GM20431 (cell line): ENCODE data around the gene TBCD.

Experiments used
- in situ Hi-C: fragments of 300-500 bp; cut with MseI, MboI; formaldehyde crosslinking; loops from one replicate; pipeline ENCODE4 v1.15.0; 2020; ENCODE audit warnings: low sequenced_read_pairs; ENCODE audit not compliant: unreplicated experiment

Gene TBCD

DNA sequence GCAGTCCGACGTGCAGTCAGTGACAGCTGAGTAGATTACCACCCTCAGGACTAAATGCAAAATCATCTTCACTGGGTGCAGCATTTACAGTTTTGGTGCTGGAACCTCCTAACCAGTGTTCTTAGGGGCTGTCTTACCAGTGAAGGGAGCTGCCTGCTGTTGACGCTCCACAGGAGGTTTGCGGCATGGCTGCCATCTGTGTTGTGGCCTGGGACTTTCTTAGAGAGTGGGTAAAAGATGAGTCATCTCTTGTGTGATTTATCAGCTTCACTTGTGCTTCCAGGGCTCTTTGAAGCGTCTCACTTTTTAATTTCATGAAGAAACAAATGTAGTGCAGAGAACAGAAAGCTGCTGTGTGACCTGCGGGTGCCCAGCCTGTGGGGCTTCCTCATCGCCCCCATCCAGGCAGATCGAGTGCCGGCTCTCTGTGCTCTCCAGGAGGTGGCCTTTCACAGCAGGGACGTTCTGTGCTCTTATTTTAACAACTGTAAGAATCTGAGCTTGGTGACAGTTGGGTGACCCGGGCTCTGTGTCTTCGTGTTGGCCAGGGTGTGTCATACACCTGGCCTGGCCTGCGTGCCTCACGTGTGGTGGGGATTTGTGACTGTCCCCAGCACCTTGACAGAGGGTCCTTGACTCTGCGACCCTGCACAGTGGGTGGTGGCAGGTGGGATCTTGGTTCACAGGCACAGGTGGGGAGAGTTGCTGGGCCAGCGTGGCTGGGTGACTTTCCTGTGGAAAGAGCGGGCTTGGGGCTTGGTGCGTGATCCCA lies 112.3 kb downstream of the TBCD start:
- in situ Hi-C loops: no loop called here

DNA sequence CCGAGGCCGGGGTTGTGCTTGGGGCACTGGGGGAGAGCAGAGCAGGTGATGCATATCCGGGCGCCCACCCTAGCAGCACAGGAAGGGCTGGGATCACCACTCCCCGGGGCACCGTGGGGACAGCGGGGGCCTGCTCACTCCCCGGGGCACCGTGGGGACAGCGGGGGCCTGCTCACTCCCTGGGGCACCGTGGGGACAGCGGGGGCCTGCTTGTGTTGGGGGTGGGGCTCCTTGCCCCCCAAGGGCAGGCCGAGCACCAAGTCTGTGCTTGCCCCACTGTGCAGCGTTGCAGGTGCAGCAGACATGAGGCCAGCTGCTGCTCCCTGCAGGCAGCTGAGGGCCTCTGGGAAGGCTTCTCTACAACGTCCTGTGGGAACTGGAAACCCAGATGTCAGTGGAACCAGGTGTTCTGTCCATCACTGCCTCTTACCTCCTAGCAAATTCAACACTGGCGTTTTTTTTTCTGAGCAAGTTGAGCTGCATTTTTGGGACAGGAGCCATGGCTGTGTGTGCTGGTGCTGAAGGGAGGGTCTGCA lies 112.9 kb downstream of the TBCD start:
- in situ Hi-C loops: no loop called here

DNA sequence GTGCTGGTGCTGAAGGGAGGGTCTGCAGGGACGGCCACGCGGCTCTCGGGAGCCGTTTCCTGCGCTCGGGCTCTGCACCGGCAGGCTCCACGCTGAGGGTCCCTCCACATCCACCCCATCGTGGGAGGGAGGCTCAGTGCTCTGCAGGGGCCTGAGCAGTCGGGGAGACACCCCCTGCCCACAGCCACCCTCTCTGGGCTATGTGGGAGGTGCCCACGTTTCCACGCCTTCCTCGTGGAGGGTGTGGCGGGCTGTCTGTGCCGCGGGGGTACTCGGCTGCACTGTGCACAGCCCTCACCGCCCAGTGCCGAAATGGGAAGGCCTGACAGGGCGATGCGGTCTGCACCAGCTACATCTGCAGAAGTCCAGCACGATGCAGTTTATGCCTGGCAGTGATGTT lies 113.4 kb downstream of the TBCD start:
- in situ Hi-C loops: no loop called here

DNA sequence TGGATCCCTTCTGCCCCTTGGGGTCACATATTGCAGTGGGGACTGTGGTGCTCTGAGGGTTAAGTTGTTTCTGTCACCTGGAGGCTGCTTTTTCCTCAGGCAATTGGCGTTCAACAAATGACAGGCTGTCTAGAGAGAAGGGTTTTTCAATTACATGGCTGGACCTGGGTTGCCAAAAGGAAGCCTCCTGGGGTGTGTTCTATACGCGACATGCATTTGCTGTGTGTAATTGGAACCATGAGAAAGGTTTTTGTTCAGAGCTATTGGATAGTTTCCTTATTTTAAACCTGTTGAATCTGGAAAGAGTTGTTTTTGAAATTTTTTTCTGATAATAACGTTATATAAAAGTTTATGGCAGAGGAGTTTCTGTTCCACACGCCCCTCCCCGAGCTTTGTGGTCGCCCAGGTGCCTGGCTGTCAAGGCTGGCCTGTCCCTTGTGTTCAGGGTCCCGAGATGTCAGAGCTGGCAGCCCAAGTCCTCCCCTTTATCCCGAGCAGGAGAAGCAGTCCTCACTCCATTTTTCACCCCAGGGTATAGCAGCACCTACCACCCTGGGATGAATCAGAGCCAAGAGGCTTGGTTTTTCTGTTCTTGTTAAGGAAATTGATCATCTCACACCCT lies 114.0 kb downstream of the TBCD start:
- in situ Hi-C loops: no loop called here

DNA sequence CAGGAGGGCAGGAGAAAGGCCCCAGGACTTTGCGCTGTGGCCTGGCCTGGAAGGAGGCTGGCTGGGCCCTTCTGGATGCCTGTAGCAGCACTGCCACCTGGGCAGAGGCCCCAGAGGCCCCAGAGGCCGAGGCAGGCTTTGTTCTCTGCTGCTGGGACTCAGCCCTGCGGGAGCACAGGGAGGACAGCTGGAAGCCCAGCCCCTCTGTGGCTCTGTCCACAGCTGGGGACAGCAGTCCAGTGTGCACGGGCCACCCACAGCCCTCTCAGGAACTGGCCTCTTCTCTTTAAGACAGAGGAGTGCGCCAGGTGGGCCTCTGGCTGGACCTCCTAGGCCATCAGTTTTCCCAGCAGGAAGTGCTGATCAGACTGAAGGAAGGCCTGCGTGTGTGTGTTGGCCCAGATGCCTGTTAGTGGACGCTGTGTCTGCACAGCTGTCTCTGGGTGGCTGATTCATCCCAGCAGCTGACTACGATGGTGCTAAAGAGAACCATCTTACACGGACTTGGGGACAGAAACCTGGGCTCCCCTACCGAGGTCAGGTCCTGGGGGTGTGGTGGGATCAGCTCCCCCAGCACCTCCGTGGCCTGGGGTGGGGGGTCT lies 114.8 kb downstream of the TBCD start:
- in situ Hi-C loops: no loop called here

DNA sequence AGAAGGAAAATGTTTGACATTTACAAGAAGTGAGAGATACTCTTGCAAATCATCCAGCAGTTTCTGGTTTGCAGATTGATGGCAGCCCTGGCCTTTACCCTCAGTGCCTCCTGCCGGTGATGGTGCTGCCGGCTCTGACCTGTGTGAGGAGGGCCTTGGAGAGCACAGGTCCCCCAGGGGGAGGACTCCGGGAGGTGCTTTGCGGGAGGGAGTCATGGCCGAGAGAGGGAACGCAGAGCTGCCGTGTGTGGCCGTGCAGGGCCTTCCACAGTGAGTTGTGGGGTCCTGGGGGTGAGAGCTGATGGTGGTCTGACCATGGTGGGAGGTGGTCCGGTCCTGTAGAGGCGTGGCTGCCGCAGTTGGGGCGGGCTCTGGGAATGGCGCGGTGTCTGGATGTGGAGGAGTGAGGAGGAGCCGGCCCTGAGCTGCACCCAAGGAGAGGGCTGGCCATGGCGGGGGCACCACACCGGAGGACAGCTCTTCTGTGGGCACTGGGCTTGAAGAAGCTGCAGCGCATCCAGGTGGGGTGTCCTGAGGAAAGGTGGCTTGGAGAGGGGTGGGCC lies 116.0 kb downstream of the TBCD start:
- in situ Hi-C loops: no loop called here

DNA sequence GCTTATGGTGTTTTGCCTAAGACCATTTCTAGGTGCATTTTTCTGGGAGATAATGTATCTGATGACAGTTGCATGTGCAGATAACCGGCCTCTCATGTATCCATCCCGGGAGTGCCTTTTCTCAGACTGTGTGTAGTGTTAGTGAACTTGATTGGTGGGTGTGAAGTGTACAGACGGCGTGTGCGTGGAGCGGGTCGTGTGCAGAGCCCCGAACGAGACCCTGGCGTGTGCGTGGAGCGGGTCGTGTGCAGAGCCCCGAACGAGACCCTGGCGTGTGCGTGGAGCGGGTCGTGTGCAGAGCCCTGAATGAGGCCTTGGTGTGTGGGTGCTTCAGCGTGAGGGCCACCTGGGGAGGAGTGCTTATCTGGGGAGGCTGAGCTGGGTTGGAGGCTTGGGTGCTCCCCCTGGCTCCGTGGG lies 116.9 kb downstream of the TBCD start:
- in situ Hi-C loops: no loop called here

DNA sequence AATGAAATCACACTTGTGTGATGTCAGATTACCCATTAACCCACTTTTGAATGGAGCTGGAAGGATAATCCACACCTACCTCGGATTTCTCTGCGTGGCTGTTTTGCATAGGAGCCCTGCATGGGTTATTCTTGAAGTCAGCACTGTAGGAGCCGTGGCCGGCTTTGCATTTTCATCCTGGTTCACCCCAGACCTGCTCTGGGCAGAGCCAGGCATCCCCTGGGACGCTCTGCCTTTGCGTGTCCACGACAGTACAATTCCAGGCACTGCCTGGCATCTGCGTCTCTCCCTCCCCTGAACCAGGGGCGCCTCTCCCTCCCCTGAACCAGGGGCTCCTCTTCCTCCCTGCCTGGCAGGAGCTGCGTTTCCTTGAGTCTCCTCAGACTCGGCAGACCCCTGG lies 117.7 kb downstream of the TBCD start:
- in situ Hi-C loops: no loop called here

DNA sequence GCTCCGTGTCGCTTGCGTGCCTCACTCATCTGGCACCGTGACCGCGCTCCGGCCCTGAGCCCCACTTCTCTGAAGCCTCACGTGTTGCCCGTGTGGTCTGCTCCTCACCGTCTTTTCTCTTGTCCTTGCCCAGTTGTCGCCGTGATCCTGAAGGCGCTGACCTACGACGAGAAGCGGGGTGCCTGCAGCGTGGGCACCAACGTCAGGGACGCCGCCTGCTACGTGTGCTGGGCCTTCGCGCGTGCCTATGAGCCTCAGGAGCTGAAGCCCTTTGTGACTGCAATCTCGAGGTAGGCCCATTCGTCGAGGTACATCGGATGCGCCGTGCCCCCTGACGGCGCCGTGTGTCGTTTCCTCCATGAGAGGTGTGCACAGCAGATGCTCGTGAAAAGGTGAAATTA lies 118.2 kb downstream of the TBCD start:
- in situ Hi-C loops: no loop called here

DNA sequence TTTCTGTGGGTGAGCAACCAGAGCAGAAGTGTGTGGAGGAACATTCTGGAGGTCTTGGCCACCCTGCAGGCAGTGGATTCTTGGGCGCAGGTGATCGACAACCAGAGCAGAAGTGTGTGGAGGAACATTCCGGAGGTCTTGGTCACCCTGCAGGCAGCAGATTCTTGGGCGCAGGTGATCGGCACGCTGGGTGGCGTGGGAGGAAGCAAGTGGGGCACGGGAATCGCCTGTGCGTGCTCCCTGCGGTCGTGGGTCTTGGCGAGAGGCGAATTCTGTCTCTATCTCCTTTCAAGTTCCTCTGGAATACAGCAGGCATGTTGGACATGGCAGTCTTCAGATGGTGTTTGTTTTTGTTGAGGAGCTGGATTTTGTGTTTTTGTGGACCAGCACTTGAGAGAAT lies 118.7 kb downstream of the TBCD start:
- in situ Hi-C loops: no loop called here

DNA sequence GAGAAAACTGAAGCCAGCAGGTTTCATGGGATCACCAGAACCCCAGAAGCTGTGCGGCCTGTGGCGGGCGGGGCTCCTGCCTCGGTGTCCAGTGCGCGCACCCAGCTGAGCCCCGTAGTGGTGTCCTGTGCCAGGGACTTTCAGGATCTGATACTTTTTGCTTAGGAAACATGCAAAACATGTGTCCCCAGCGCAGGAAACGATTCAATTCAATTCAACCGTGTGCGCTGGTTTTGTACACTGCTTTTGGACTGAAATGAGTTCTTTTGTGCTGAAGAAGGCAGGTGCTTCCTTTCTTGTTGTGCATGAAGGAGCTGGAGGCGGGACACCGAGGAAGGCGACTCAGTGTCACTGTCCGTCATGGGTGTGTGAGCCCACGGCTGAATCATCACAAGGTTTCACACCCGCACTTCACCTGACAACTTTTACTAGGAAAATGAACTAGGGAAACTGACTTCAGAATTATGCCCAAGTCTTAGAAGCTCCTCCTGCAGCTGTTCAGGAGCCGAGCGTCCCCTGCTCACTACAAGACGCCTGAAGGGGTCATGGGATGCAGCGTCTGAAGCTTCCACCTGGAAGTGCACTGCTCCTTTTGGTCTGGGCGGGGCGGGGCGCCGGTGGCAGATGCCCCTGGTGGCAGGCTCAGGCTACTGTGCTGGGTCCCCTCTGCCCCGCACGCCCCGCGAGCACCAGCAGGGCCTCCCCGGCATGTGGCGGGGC lies 119.4 kb downstream of the TBCD start:
- in situ Hi-C loops: no loop called here

DNA sequence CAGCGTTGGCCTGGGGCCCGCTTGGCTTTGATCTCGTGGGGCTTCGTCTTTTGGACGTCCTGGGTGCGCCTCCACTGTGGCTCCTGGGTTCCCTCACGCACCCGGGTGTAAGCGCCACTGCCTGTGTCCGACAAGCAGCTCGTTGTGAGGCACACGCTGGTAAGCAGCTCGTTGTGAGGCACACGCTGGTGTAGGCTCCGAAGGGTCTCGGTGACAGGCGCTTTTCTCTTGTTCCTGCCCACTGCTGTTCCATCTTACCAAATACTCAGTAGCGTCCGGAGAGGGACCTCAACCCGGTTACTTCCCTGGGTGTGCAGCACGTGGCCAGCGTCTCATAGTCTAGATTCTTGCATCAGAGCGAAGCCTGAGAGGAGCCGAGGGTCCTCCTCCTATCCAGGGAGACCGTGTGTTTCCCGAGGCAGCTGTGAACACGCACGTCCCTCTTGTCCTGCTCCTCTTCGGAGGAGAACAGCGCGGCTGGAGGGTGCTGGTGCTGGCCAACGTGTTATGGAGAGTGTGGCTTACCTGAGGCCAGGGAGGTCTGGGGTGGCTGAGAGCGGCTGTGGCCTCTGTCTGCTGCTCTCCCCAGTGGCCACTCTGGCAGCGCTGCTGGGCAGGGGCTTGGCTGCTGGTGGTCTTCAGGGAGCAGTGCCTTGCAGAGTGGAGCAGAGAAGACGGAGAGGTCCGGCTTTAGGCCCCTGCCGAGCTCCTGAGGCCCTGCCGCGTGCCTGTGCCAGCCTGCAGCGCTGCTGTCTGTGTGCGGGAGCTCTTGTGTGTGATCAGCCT lies 120.1 kb downstream of the TBCD start:
- in situ Hi-C loops: no loop called here

DNA sequence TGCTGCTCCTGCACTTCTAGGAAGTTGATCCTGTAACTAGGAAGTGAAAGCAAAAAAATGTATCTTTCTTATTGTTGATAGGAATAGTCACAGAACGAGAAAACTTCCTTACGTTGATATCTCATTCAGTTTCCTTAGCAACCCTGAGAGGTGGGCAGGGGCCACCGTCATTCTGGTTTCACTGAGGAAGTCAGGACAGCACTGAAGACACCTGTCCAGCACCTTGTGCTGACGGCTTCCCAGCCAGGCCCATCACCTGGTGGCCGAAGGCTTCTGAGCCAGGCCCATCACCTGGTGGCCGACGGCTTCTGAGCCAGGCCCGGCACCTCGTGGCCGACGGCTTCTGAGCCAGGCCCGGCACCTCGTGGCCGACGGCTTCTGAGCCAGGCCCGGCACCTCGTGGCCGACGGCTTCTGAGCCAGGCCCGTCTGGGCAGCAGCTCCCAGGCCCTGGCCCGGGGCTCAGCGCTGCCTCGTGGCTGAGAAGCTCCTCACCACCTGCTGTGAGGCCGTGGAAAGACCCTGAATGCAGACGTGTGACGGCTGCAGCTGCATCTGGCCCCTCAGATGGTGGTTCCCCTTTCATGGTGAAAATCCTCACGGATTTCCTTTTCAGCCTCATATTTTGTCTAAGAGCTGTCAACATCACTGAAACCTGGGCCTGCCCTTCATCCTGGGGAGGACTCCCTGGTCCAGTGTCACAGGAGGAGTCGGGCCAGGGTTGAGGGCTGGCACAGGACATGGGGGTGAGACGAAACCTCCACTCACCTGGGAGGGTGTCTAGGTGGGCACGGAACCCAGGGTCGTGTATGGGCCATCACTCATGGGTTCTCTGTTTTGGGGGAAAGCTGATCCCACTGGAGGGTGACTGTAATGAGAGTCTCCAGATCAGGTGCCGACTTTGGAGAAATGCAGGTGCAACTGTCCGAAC lies 121.0 kb downstream of the TBCD start:
- in situ Hi-C loops: no loop called here

DNA sequence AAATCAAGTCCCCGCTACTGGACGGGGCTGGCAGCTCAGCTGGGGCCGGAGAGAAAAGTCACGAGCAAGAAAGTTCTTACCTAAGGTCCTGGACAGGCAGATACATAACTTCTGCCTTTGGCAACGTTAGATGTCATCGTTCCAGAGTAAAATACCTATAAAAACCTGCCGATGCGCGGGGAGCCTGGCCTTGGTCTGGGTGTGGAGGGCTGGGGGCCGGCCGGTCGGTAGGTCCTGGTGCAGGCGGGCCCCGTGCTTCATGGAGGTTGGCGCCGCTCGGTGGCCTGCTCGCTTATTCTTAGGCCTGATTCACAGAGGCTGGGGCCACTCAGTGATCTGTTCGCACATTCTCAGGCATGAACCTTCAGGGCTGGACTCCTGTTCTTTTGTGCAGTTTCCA lies 121.7 kb downstream of the TBCD start:
- in situ Hi-C loops: no loop called here

DNA sequence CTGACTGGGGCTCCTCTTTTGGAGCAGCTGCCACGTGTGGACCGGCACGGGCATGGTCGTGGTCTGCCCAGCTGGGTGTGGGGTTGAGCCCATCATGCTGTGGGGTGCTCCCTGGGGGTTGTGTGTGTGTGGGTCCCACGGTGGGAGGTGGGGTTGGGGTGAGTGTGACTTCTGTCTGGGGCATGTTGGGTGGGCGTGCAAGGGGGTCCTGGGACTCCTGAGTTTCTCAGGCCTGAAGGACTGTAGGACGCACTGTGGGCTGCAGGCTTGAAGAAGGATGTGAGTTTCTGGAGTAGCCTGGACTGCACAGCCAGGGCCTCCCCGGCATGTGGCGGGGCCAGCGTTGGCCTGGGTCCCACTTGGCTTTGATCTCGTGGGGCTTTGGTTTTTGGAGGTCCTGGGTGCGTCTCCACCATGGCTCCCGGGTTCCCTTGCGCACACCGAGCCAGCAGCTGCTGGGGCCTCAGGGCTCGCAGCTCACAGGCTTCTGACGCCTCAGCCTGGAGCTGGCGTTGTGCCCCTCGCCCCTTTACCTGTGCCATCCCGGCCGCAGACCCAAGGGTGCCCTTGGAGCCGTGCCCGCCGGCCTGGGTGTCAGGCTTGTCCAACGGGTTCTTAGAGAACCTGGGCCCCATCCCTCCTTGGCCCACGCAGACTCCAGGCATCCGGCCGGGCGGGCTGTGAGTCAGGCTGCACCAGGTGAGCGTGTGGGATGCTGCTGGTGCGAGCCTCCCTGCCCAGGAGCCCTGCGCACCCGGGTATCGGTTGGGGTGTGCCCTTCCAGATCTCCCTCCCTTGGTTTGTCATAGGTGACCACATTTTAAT lies 122.4 kb downstream of the TBCD start:
- in situ Hi-C loops: no loop called here

DNA sequence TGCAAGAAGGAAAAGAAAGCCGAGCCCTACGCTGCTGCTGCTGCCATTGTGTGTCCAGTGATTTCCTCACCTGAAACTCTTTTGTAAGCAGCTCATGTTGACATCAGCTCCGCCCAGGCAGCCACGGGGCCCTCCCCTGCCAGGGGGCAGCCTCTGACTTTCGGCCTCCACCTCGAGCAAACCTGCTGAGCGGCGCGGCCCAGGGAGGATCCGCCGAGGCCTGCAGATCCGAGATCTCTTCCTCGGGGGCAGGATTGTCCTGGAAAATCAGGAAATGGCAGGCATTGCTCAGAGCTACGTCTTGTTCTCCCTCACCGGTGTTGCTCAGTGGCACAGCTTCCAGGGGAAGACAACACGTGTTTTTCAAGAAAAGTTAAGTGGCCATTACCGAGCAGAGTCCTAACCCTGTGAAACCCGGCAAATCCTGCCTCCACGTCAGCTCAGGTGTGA lies 123.6 kb downstream of the TBCD start:
- in situ Hi-C loops: no loop called here

DNA sequence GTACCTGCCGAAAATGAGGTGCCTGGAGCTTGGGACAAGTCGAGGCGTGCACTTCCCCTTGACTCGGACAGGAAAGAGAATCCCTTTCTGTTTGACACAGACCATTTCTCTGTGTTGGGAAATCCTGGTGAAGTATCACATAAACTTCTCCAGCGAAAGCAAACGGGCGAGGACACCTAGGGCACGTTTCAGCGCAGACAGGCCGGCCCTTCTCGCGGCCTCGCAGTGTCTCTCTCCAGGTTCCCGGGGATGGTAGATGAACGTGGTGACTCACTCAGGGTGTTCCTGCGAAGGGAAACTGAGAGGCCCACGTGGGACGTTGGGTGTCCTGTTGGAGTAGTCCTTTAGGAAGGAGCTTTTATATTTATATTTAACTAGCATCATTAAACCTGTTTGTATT lies 124.3 kb downstream of the TBCD start:
- in situ Hi-C loops: no loop called here
